K562 (cell line): Measurements from ENCODE around the gene SUMO3. TPM values are rescaled to one million over a fixed set of nuclear protein-coding genes. Genes with fewer than 3 reads are reported as not detected.

Experiments used
- ATAC-seq: fragments of 200-7000 bp; cut with Tn5 transposase; 3 replicates; pipeline ENCODE4 v1.9.1; 2020; ENCODE audit warnings: moderate library complexity
- BruUV-seq: library from RNA; stranded (reverse); fragments of 400-500 nt; replicated peaks from 2 replicates; lab custom pipeline; 2021; lab: Mats Ljungman, UMichigan
- CTCF ChIA-PET: fragments of 300-600 bp; formaldehyde crosslinking; extraction: SDS; loops from one replicate; lab custom pipeline; 2021; ENCODE audit warnings: low intra/inter-chr PET ratio; lab: Yijun Ruan, JAX
- POLR2A ChIA-PET: fragments of 300-600, 350-650 bp; sonication (Branson Sonifier 250); formaldehyde crosslinking; extraction: SDS; loops from one replicate; lab custom pipeline; 2021; ENCODE audit warnings: antibody characterized with exemption, inconsistent platforms; lab: Yijun Ruan, JAX
- DNase-seq, 4 experiments: peaks; one replicate each; pipeline versions ENCODE4 v3.0.0 to v3.0.0-alpha.2; 2011 to 2018; ENCODE audit warnings: low spot score in 3 of 4, mixed read lengths in 3 of 4; ENCODE audit errors: extremely low read depth in 1 of 4
- FAIRE-seq: peaks from 2 replicates; lab custom pipeline; 2011; peaks lifted over from hg19 to GRCh38; lab: Jason Lieb, UNC
- H2AFZ ChIP-seq: 2 replicates; pipeline ENCODE4 v1.6.0; 2011; ENCODE audit warnings: low read depth, low read length, control low read depth, inconsistent platforms
- H3K27ac ChIP-seq: fragments of 200-600 bp; 3 replicates; pipeline ENCODE4 v1.8.0; 2011; ENCODE audit warnings: low read depth, mild to moderate bottlenecking, control low read depth, inconsistent platforms, low read length, moderate library complexity, mixed read lengths; ENCODE audit errors: extremely low read depth
- H3K27me3 ChIP-seq, 2 experiments: fragments of 300-600 bp in 1 of 2; 2 replicates in 1 of 2; 3 replicates in 1 of 2; pipeline versions ENCODE4 v1.6.0 to v1.8.0; 2011; ENCODE audit warnings: inconsistent platforms in 2 of 2, low read length in 2 of 2, mild to moderate bottlenecking in 1 of 2, mixed read lengths in 1 of 2, moderate library complexity in 1 of 2; ENCODE audit not compliant: control insufficient read depth in 2 of 2, insufficient read depth in 2 of 2
- H3K36me3 ChIP-seq: fragments of 300-600 bp; 3 replicates; pipeline ENCODE4 v1.8.0; 2011; ENCODE audit warnings: mild to moderate bottlenecking, low read length, inconsistent platforms; ENCODE audit not compliant: control insufficient read depth, insufficient read depth
- H3K4me1 ChIP-seq, 2 experiments: fragments of 200-600 bp in 1 of 2; replicated peaks in 1 of 2; 2 replicates in 1 of 2; 3 replicates in 1 of 2; pipeline versions ENCODE4 v1.5.1 to v1.8.0; 2011; ENCODE audit warnings: inconsistent platforms in 2 of 2, low read length in 2 of 2, mild to moderate bottlenecking in 1 of 2, mixed read lengths in 1 of 2, moderate library complexity in 1 of 2; ENCODE audit not compliant: control insufficient read depth in 2 of 2, insufficient read depth in 2 of 2
- H3K4me2 ChIP-seq: 2 replicates; pipeline ENCODE4 v1.6.1; 2011; ENCODE audit warnings: low read length, control low read depth, inconsistent platforms, mixed read lengths; ENCODE audit not compliant: insufficient read depth
- H3K4me3 ChIP-seq: fragments of 200-600 bp; sonication (generic), shearing (Covaris generic); 2 replicates; pipeline ENCODE4 v1.5.1; 2016; ENCODE audit warnings: control low read depth, inconsistent platforms
- H3K79me2 ChIP-seq: fragments of 200-600 bp; 3 replicates; pipeline ENCODE4 v1.8.0; 2011; ENCODE audit warnings: low read length, inconsistent platforms; ENCODE audit not compliant: control insufficient read depth, insufficient read depth
- H3K9ac ChIP-seq, 2 experiments: 2 replicates each; pipeline versions ENCODE4 v1.6.0 to v1.6.1; 2011; ENCODE audit warnings: low read depth in 2 of 2, low read length in 2 of 2, control low read depth in 1 of 2, inconsistent platforms in 1 of 2, mild to moderate bottlenecking in 1 of 2, mixed read lengths in 1 of 2; ENCODE audit not compliant: insufficient read depth in 1 of 2
- H3K9me1 ChIP-seq: one replicate; pipeline ENCODE4 v1.6.0; 2011; ENCODE audit warnings: inconsistent platforms, mild to moderate bottlenecking, low read length, moderate library complexity; ENCODE audit not compliant: control insufficient read depth, insufficient read depth
- H3K9me3 ChIP-seq: replicated peaks from 2 replicates; pipeline ENCODE4 v1.5.1; 2011; ENCODE audit warnings: low read depth, low read length, inconsistent platforms; ENCODE audit not compliant: control insufficient read depth, insufficient read depth
- H4K20me1 ChIP-seq: replicated peaks from 2 replicates; pipeline ENCODE4 v1.6.1; 2011; ENCODE audit warnings: low read length, inconsistent platforms, mixed read lengths; ENCODE audit not compliant: control insufficient read depth, insufficient read depth
- POLR2G ChIP-seq: fragments of 200-400 bp; formaldehyde crosslinking; IDR thresholded peaks from 2 replicates; pipeline ENCODE4 v1.6.1; 2017; ENCODE audit warnings: low read depth, mild to moderate bottlenecking, antibody characterized with exemption, low read length, moderate library complexity
- SFPQ ChIP-seq: fragments of 200-400 bp; formaldehyde crosslinking; IDR thresholded peaks from 2 replicates; pipeline ENCODE4 v1.6.1; 2017; ENCODE audit warnings: mild to moderate bottlenecking, low read depth, low read length, moderate library complexity
- SMAD1 ChIP-seq: fragments of 150-350 bp; IDR thresholded peaks from 2 replicates; pipeline ENCODE4 v1.6.1; 2014; ENCODE audit warnings: low read length, low read depth; ENCODE audit not compliant: partially characterized antibody
- TFE3 ChIP-seq: fragments of 450-650 bp; formaldehyde crosslinking; IDR thresholded peaks from 2 replicates; pipeline ENCODE4 v1.4.0; 2020; ENCODE audit warnings: mild to moderate bottlenecking, mixed read lengths
- WGBS: fragments of 100-300 bp; shearing (Covaris generic); methylation state at CpG from one replicate; pipeline ENCODE4 v1.1.6; 2016; ENCODE audit warnings: low coverage, mixed read lengths; ENCODE audit not compliant: insufficient coverage; ENCODE audit errors: missing lambda C conversion rate; 5-methylcytosine and 5-hydroxymethylcytosine counted together
- in situ Hi-C: fragments of 300-500 bp; cut with MboI; formaldehyde crosslinking; loops from 4 replicates; pipeline ENCODE4 v1.15.0; 2018; ENCODE audit warnings: inconsistent platforms, mixed read lengths
- intact Hi-C: fragments of 100-400 bp; cut with micrococcal nuclease; formaldehyde crosslinking; loops from 2 replicates; pipeline ENCODE4 v1.14.2; 2022
- polyA plus RNA-seq, 8 experiments: library from polyadenylated mRNA; depleted of rRNA in 4 of 8; stranded (reverse) in 5 of 8; unstranded in 3 of 8; fragments of >200 nt; fragmentation: Nextera tagmentation in 2 of 8; fragmentation: Illumina TruSeq in 1 of 8; extraction: Ambion mirVana in 2 of 8; extraction: Trizol in 1 of 8; gene quantifications; 2 replicates each; pipeline versions ENCODE4 v1.2.1 to v1.2.3, GENCODE V29; 2011 to 2014; ENCODE audit warnings: inconsistent platforms in 1 of 8, missing spikeins in 1 of 8
- total RNA-seq, 7 experiments: library from RNA; depleted of rRNA in 6 of 7; stranded (reverse); fragments of >200 nt in 6 of 7; fragmentation: Illumina TruSeq in 2 of 7; extraction: Trizol in 2 of 7; gene quantifications; 2 replicates each; pipeline versions ENCODE4 v1.2.1 to v1.2.3, GENCODE V29; 2011 to 2021; ENCODE audit warnings: low replicate concordance in 1 of 7

Gene SUMO3
- total and polyA plus RNA-seq, 9 of the 15 experiments (the other 6 are each of a cell fraction or from before 2014, with no cell fraction given): 13.9 to 143 (median 113) TPM

GRCh38 chr21:44858791-44859190, 40.9 kb upstream of the SUMO3 start (continued):
- no peak for TF ChIP-seq SMAD1
- TF ChIP-seq SFPQ: no peak

- H3K36me3 ChIP-seq: peaks cover 75% of the 10 kb centered on the region
- ChIA-PET POLR2A (interaction anchor here (0.6 to 1.4 kb wide), 2 partner anchors 8 to 42 kb away, joined by 3 to 5 read pairs; no protein-coding TSS in a partner anchor), CTCF (no interaction called here)
- ATAC-seq: no peak
- TF ChIP-seq POLR2G (0 out of 2 replicates have a peak, but pooled peaks have one; percentile 29), TFE3 (CRISPR knock-in tag) (no peak)
- no TSS peak for BruUV-seq
- no peak for FAIRE-seq
- in situ Hi-C loops: no loop called here
- no peak overlapping the region for H2AFZ ChIP-seq
- H3K9me1 ChIP-seq: peaks cover 6% of the 10 kb centered on the region
- intact Hi-C loops: no loop called here
- peak overlapping the region in 1 of 2 experiments; percentile 27; a peak in 1 of 4 replicates for H3K9ac ChIP-seq
- H3K9me3 ChIP-seq: no peaks in the 10 kb centered on the region
- no peaks in the 10 kb centered on the region for H3K27me3 ChIP-seq
- 93% methylated on average over 15 of the region's 15 CpGs for WGBS
- peaks cover 28 to 55% of the 10 kb centered on the region in 2 experiments for H3K4me1 ChIP-seq
- H3K4me3 ChIP-seq: no peak overlapping the region
- no peak overlapping the region for H3K4me2 ChIP-seq
- peaks cover 35% of the 10 kb centered on the region for H3K79me2 ChIP-seq
- no peak overlapping the region for H3K27ac ChIP-seq
- H4K20me1 ChIP-seq: peaks cover 6% of the 10 kb centered on the region
- no peak for DNase-seq
Observed at GRCh38 chr21:44858291-44858690, 40.4 kb upstream of the SUMO3 start.
